Spleen (tissue), 7 donors: ENCODE data around the gene ADCY4.
A peak's percentile ranks its signal among the peaks of the same experiment; 100 is the strongest.

ENCODE experiments used
- CTCF ChIP-seq, 11 experiments: fragments of 200-600 bp in 7 of 11; fragments of 450-650 bp in 4 of 11; sonication (generic) in 4 of 11; IDR thresholded peaks in 8 of 11; conservative IDR thresholded peaks in 3 of 11; 1 replicate in 7 of 11; 2 replicates in 4 of 11; pipeline versions ENCODE4 v1.4.0 to v1.8.0; 2016 to 2021; ENCODE audit warnings: antibody characterized with exemption in 11 of 11, inconsistent platforms in 4 of 11, mild to moderate bottlenecking in 1 of 11
- POLR2AphosphoS5 ChIP-seq, 3 donors: sonication (generic); formaldehyde crosslinking; IDR thresholded peaks; one replicate each; pipeline ENCODE4 v1.5.1; 2017; ENCODE audit warnings: antibody characterized with exemption in 3 of 3
- donor health status: DM: no; HTN: no; CAD: no; lungs with moderate emphysema.
- donor health status: DM: no; HTN: no; CAD: no.
- donor health status: DM: no; HTN: no; CAD: no.

DNA sequence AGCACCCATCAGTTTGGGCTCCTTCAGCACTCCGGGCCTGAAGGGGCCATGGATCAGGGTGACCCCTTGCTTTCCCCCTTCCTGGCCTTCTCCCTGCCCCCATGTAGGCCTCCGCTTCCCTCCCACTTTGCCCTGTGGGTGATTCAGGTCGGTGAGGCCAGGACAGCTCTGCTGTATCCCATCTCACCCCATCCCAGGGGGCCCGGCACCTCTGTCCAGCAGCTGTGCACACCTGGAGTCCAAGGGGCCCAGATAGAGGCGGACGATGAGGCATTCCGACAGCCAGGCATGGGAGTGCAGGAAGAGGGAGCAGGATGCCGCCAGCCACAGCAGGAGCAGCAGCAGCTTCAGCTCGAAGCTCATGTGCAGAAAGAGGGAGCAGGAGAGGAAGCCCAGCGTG, 12.2 kb downstream of the ADCY4 start:
- TF ChIP-seq POLR2AphosphoS5 (IDR thresholded peaks at IDR 0.05) (peak in 1 of 3 donors; percentile 23), CTCF (IDR thresholded peaks at IDR 0.05 in 8 of 11, conservative IDR thresholded peaks at IDR 0.05 in 3 of 11) (no peak)
